Liver (tissue), 9 donors: ENCODE data around the gene FZD10. TPM values are rescaled to one million over a fixed set of nuclear protein-coding genes. Genes with fewer than 3 reads are reported as not detected.

Experiments used
- DNase-seq: peaks from one replicate; pipeline ENCODE4 v3.0.0-alpha.2; 2017; ENCODE audit warnings: low spot score
- H3K27ac ChIP-seq, 2 donors: one replicate each; pipeline ENCODE4 v1.7.0; 2013; ENCODE audit warnings: inconsistent platforms in 2 of 2, low read length in 2 of 2, control low read depth in 1 of 2, low read depth in 1 of 2, mild to moderate bottlenecking in 1 of 2
- H3K27me3 ChIP-seq, 4 donors: one replicate each; pipeline versions ENCODE4 v1.6.1 to v1.7.0; 2013; ENCODE audit warnings: low read length in 3 of 4, inconsistent platforms in 1 of 4, mild to moderate bottlenecking in 1 of 4, moderate library complexity in 1 of 4; ENCODE audit not compliant: control insufficient read depth in 4 of 4, insufficient read depth in 4 of 4
- H3K36me3 ChIP-seq, 4 donors: one replicate each; pipeline versions ENCODE4 v1.6.1 to v1.7.0; 2013; ENCODE audit warnings: low read length in 3 of 4, mild to moderate bottlenecking in 3 of 4, low read depth in 1 of 4, moderate library complexity in 1 of 4; ENCODE audit not compliant: control insufficient read depth in 4 of 4, insufficient read depth in 3 of 4
- H3K4me1 ChIP-seq, 4 donors: one replicate each; pipeline versions ENCODE4 v1.6.1 to v1.7.0; 2013; ENCODE audit warnings: low read length in 3 of 4, mild to moderate bottlenecking in 3 of 4, moderate library complexity in 1 of 4; ENCODE audit not compliant: control insufficient read depth in 4 of 4, insufficient read depth in 4 of 4
- H3K4me3 ChIP-seq, 3 donors: one replicate each; pipeline versions ENCODE4 v1.6.1 to v1.7.0; 2013; ENCODE audit warnings: low read length in 3 of 3, control low read depth in 1 of 3, low read depth in 1 of 3, mild to moderate bottlenecking in 1 of 3
- H3K9ac ChIP-seq, 2 donors: one replicate each; pipeline ENCODE4 v1.7.0; 2013; ENCODE audit warnings: low read length in 2 of 2, mild to moderate bottlenecking in 2 of 2, moderate library complexity in 2 of 2, control low read depth in 1 of 2, low read depth in 1 of 2
- H3K9me3 ChIP-seq, 4 donors: one replicate each; pipeline versions ENCODE4 v1.6.1 to v1.7.0; 2013; ENCODE audit warnings: low read length in 3 of 4; ENCODE audit not compliant: control insufficient read depth in 4 of 4
- ATF3 ChIP-seq: IDR thresholded peaks from 2 replicates; pipeline ENCODE4 v1.6.1; 2016; ENCODE audit warnings: antibody characterized with exemption
- CTCF ChIP-seq: fragments of 150-350 bp; IDR thresholded peaks from 2 replicates; pipeline ENCODE4 v1.5.1; 2017; ENCODE audit warnings: improper control_type of control experiment, low read depth, low read length; ENCODE audit not compliant: missing input control
- EGR1 ChIP-seq, 2 donors: IDR thresholded peaks; 2 replicates each; pipeline ENCODE4 v1.6.1; 2016 to 2018; ENCODE audit warnings: antibody characterized with exemption in 2 of 2, low read depth in 2 of 2
- FOXA1 ChIP-seq: IDR thresholded peaks from 2 replicates; pipeline ENCODE4 v1.6.1; 2016; ENCODE audit warnings: antibody characterized with exemption
- FOXA2 ChIP-seq: IDR thresholded peaks from 2 replicates; pipeline ENCODE4 v1.6.1; 2016; ENCODE audit warnings: antibody characterized with exemption
- GABPA ChIP-seq, 2 donors: IDR thresholded peaks in 1 of 2; conservative IDR thresholded peaks in 1 of 2; 2 replicates each; pipeline ENCODE4 v1.6.1; 2016; ENCODE audit warnings: antibody characterized with exemption in 2 of 2, mild to moderate bottlenecking in 1 of 2, moderate library complexity in 1 of 2
- HNF4A ChIP-seq, 2 donors: conservative IDR thresholded peaks; 2 replicates each; pipeline ENCODE4 v1.6.1; 2016; ENCODE audit warnings: antibody characterized with exemption in 2 of 2, mild to moderate bottlenecking in 2 of 2
- HNF4G ChIP-seq: IDR thresholded peaks from 2 replicates; pipeline ENCODE4 v1.6.1; 2016; ENCODE audit warnings: antibody characterized with exemption
- JUND ChIP-seq, 2 donors: IDR thresholded peaks; 2 replicates each; pipeline ENCODE4 v1.6.1; 2016; ENCODE audit warnings: antibody characterized with exemption in 2 of 2
- MAX ChIP-seq: IDR thresholded peaks from 2 replicates; pipeline ENCODE4 v1.6.1; 2016; ENCODE audit warnings: antibody characterized with exemption
- NR2F2 ChIP-seq: IDR thresholded peaks from 2 replicates; pipeline ENCODE4 v1.6.1; 2016; ENCODE audit warnings: antibody characterized with exemption
- RAD21 ChIP-seq, 2 donors: IDR thresholded peaks; 2 replicates each; pipeline ENCODE4 v1.6.1; 2016; ENCODE audit warnings: antibody characterized with exemption in 2 of 2, mild to moderate bottlenecking in 2 of 2
- REST ChIP-seq: IDR thresholded peaks from 2 replicates; pipeline ENCODE4 v1.6.1; 2016; ENCODE audit warnings: antibody characterized with exemption, mild to moderate bottlenecking
- RXRA ChIP-seq, 2 donors: IDR thresholded peaks; 2 replicates each; pipeline ENCODE4 v1.6.1; 2017 to 2018; ENCODE audit warnings: antibody characterized with exemption in 2 of 2, mild to moderate bottlenecking in 1 of 2
- SP1 ChIP-seq: IDR thresholded peaks from 2 replicates; pipeline ENCODE4 v1.6.1; 2018; ENCODE audit warnings: antibody characterized with exemption, mild to moderate bottlenecking
- TAF1 ChIP-seq: conservative IDR thresholded peaks from 2 replicates; pipeline ENCODE4 v1.6.1; 2016; ENCODE audit warnings: antibody characterized with exemption, mild to moderate bottlenecking
- YY1 ChIP-seq: IDR thresholded peaks from 2 replicates; pipeline ENCODE4 v1.6.1; 2016; ENCODE audit warnings: antibody characterized with exemption, mild to moderate bottlenecking
- ZBTB33 ChIP-seq: IDR thresholded peaks from 2 replicates; pipeline ENCODE4 v1.6.1; 2016; ENCODE audit warnings: antibody characterized with exemption
- WGBS: extraction: QIAGEN DNeasy Blood & Tissue Kit; methylation state at CpG from one replicate; pipeline ENCODE4 v1.1.7; 2013; 5-methylcytosine and 5-hydroxymethylcytosine counted together
- polyA plus RNA-seq, 2 donors: library from polyadenylated mRNA; stranded (reverse) in 1 of 2; unstranded in 1 of 2; fragments of 200-250 nt in 1 of 2; fragments of >200 nt in 1 of 2; fragmentation: Nextera tagmentation in 1 of 2; extraction: Ambion mirVana in 1 of 2; gene quantifications; one replicate each; pipeline versions ENCODE4 v1.2.1 to v1.2.3, GENCODE V29; 2013 to 2015
- total RNA-seq, 2 donors: library from RNA; depleted of rRNA; stranded (reverse); fragments of >200 nt; gene quantifications; one replicate each; pipeline ENCODE4 v1.2.3, GENCODE V29; 2014
- donor health status: healthy.
- donor health status: healthy.
- donor health status: healthy.
- donor health status: healthy.
- donor health status: healthy.

Gene FZD10
- total and polyA plus RNA-seq, 4 donors: 0.02 TPM; not detected in 3

- DNase-seq: no peak
- H3K27me3 ChIP-seq: peaks cover 0 to 2% (median 0%) of the 10 kb centered on the region in 4 donors
- H3K9me3 ChIP-seq: peaks cover 0 to 5% (median 1%) of the 10 kb centered on the region in 4 donors
- TF ChIP-seq REST: no peak
- TF ChIP-seq JUND (IDR thresholded peaks at IDR 0.05): no peak
- no peaks in the 10 kb centered on the region for H3K36me3 ChIP-seq
- H3K4me1 ChIP-seq: no peaks in the 10 kb centered on the region
- 96% methylated on average over 4 of the region's 4 CpGs for WGBS
- H3K27ac ChIP-seq: no peak overlapping the region
- H3K4me3 ChIP-seq: no peak overlapping the region
- no peak overlapping the region for H3K9ac ChIP-seq
Observed at GRCh38 chr12:130124106-130124505, 38.2 kb upstream of the FZD10 start.

- Histone ChIP-seq H3K4me3 (no peak overlapping the region), H3K27ac (no peak overlapping the region), H3K4me1 (no peaks in the 10 kb centered on the region), H3K9ac (no peak overlapping the region), H3K36me3 (no peaks in the 10 kb centered on the region), H3K27me3 (peaks cover 0 to 2% (median 0%) of the 10 kb centered on the region in 4 donors), H3K9me3 (peaks cover 0 to 8% (median 6%) of the 10 kb centered on the region in 4 donors)
- WGBS: 79% methylated on average over 15 of the region's 15 CpGs
- TF ChIP-seq JUND (IDR thresholded peaks at IDR 0.05): no peak
- no peak for TF ChIP-seq HNF4A (conservative IDR thresholded peaks at IDR 0.05)
- TF ChIP-seq GABPA (IDR thresholded peaks at IDR 0.05 in 1 of 2, conservative IDR thresholded peaks at IDR 0.05 in 1 of 2): no peak
- TF ChIP-seq HNF4G: no peak
- no peak for TF ChIP-seq REST
- no peak for TF ChIP-seq CTCF
- TF ChIP-seq MAX: no peak
- no peak for TF ChIP-seq FOXA1
- TF ChIP-seq RAD21 (IDR thresholded peaks at IDR 0.05): no peak
- no peak for TF ChIP-seq YY1
- TF ChIP-seq ATF3: no peak
- no peak for TF ChIP-seq RXRA (IDR thresholded peaks at IDR 0.05)
- TF ChIP-seq ZBTB33: no peak
- TF ChIP-seq NR2F2: no peak
- TF ChIP-seq FOXA2: no peak
- TF ChIP-seq TAF1: no peak
- no peak for TF ChIP-seq SP1
- no peak for TF ChIP-seq EGR1 (IDR thresholded peaks at IDR 0.05; ENCODE audit: low read depth in 2 of 2)
- DNase-seq: no peak
Observed at GRCh38 chr12:130124605-130125244, 37.5 kb upstream of the FZD10 start.
